Measurements from ENCODE around the gene TXNDC15.

TXNDC15 gene

GRCh38 chr5:134932508-134932907 lies 58.3 kb downstream of the TXNDC15 start:
- no peak overlapping the region for H3K4me3 ChIP-seq (ENCODE audit: control insufficient read depth, low read depth, low read length)
- TF ChIP-seq, protein P1, sequence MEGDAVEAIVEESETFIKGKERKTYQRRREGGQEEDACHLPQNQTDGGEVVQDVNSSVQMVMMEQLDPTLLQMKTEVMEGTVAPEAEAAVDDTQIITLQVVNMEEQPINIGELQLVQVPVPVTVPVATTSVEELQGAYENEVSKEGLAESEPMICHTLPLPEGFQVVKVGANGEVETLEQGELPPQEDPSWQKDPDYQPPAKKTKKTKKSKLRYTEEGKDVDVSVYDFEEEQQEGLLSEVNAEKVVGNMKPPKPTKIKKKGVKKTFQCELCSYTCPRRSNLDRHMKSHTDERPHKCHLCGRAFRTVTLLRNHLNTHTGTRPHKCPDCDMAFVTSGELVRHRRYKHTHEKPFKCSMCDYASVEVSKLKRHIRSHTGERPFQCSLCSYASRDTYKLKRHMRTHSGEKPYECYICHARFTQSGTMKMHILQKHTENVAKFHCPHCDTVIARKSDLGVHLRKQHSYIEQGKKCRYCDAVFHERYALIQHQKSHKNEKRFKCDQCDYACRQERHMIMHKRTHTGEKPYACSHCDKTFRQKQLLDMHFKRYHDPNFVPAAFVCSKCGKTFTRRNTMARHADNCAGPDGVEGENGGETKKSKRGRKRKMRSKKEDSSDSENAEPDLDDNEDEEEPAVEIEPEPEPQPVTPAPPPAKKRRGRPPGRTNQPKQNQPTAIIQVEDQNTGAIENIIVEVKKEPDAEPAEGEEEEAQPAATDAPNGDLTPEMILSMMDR (IDR thresholded peaks at IDR 0.05; ENCODE audit: control insufficient read depth, insufficient read depth, low read depth, low read length, missing control alignments), result no peak
- no peak for DNase-seq (ENCODE audit: low read depth)

GRCh38 chr5:134934202-134934601 lies 60.0 kb downstream of the TXNDC15 start:
- H3K4me3 ChIP-seq (ENCODE audit: control insufficient read depth, low read depth, low read length), result no peak overlapping the region
- no peak for DNase-seq (ENCODE audit: low read depth)
- TF ChIP-seq, protein P1 (IDR thresholded peaks at IDR 0.05; ENCODE audit: control insufficient read depth, insufficient read depth, low read depth, low read length, missing control alignments), result no peak

GRCh38 chr5:134935711-134936602 lies 61.8 kb downstream of the TXNDC15 start:
- TF ChIP-seq, protein P1 (IDR thresholded peaks at IDR 0.05; ENCODE audit: control insufficient read depth, insufficient read depth, low read depth, low read length, missing control alignments), result no peak
- no peak for DNase-seq (ENCODE audit: low read depth)

GRCh38 chr5:134937526-134937925 lies 63.4 kb downstream of the TXNDC15 start:
- no peak overlapping the region for H3K4me3 ChIP-seq (ENCODE audit: control insufficient read depth, low read depth, low read length)
- TF ChIP-seq, protein P1 (IDR thresholded peaks at IDR 0.05; ENCODE audit: control insufficient read depth, insufficient read depth, low read depth, low read length, missing control alignments), result no peak
- no peak for DNase-seq (ENCODE audit: low read depth)

More at GRCh38 chr5:134935711-134936602, 61.8 kb downstream of the TXNDC15 start:
- H3K4me3 ChIP-seq (ENCODE audit: control insufficient read depth, low read depth, low read length), result no peak overlapping the region

- no peak for DNase-seq (ENCODE audit: low read depth)
- TF ChIP-seq, protein P1 (IDR thresholded peaks at IDR 0.05; ENCODE audit: control insufficient read depth, insufficient read depth, low read depth, low read length, missing control alignments), result no peak
- no peak overlapping the region for H3K4me3 ChIP-seq (ENCODE audit: control insufficient read depth, low read depth, low read length)
Measured at GRCh38 chr5:134938030-134938429, 63.9 kb downstream of the TXNDC15 start.

DNA sequence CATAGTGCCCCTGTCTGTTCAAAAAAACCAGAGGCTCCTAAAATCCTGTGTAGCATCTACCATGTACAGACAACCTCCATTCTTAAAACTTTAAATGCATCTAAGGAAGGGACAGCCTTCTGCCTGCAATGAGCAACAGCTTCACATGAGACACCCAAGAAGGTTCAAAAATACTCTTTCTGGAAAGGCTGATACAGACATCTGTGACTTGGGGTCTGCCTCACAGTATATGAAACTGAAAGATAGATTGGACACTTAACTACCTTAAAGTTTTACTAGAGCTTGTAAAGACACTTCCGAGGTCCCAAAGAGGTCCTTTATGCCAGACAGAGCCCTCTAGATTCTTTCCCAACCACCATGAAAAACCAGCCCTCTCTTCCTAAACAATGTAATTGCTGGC lies 65.3 kb downstream of the TXNDC15 start:
- no peak overlapping the region for H3K4me3 ChIP-seq (ENCODE audit: control insufficient read depth, low read depth, low read length)
- no peak for DNase-seq (ENCODE audit: low read depth)
- TF ChIP-seq, protein P1 (IDR thresholded peaks at IDR 0.05; ENCODE audit: control insufficient read depth, insufficient read depth, low read depth, low read length, missing control alignments), result no peak
